ENCODE data around the gene TBX1. TPM values are rescaled to one million over a fixed set of nuclear protein-coding genes. Genes with fewer than 3 reads are reported as not detected.

Gene TBX1
- total RNA-seq, 1 experiment from 2014 or later = 12.8 TPM

GRCh38 chr22:19730655-19731360 is 29.8 kb upstream of the TBX1 start:
- no peak for TF ChIP-seq ATF1 (CRISPR knock-in tag; IDR thresholded peaks at IDR 0.05)
- TF ChIP-seq GABPB1 (CRISPR knock-in tag; IDR thresholded peaks at IDR 0.05) = no peak; the same call in 1 of the 2 replicates
- no peak for TF ChIP-seq TEAD4 (CRISPR knock-in tag; IDR thresholded peaks at IDR 0.05)
- TF ChIP-seq MAX (CRISPR knock-in tag; IDR thresholded peaks at IDR 0.05) = 0 out of 2 replicates have a peak, but pooled peaks have one; percentile 38
- TF ChIP-seq PRRX2 (CRISPR knock-in tag; IDR thresholded peaks at IDR 0.05) = no peak
- TF ChIP-seq ZNF423 (CRISPR knock-in tag; IDR thresholded peaks at IDR 0.05) = 0 out of 2 replicates have a peak, but pooled peaks have one; percentile 3
- peak; percentile 92 for TF ChIP-seq CTCF (IDR thresholded peaks at IDR 0.05)
- TF ChIP-seq FOXP4 (CRISPR knock-in tag; IDR thresholded peaks at IDR 0.05) = no peak
- Mint-ChIP-seq H3K9me3 (no peaks in the 10 kb centered on the region), H3K4me3 (peak overlapping the region; percentile 57), H3K27me3 (ENCODE audit: low read depth) (peaks cover 48% of the 10 kb centered on the region), H3K27ac (no peak overlapping the region), H3K36me3 (no peaks in the 10 kb centered on the region), H3K4me1 (no peaks in the 10 kb centered on the region)
- ATAC-seq (peak; percentile 89), DNase-seq (ENCODE audit: low spot score) (peak; percentile 90)
- POLR2A ChIA-PET = interaction anchor here (0.5 to 1.0 kb wide), 2 partner anchors 84 to 123 kb away, joined by 3 to 4 read pairs; partner anchors contain the start of genes GNB1L and RTL10
- CTCF ChIA-PET = interaction anchor here (0.5 to 4.6 kb wide), 89 partner anchors 8 to 698 kb away, joined by 3 to 155 read pairs (median 5); partner anchors contain the start of genes COMT, TANGO2 and TXNRD2

- ATAC-seq = no peak
- CTCF ChIA-PET = interaction anchor here (0.7 to 4.6 kb wide), 38 partner anchors 10 to 698 kb away, joined by 3 to 155 read pairs (median 8); no protein-coding TSS in a partner anchor
- TF ChIP-seq FOXP1 (CRISPR knock-in tag; IDR thresholded peaks at IDR 0.05; ENCODE audit: borderline replicate concordance) (no peak), USF2 (CRISPR knock-in tag; IDR thresholded peaks at IDR 0.05) (no peak), KAT7 (CRISPR knock-in tag; IDR thresholded peaks at IDR 0.05; ENCODE audit: borderline replicate concordance) (no peak), NFYB (CRISPR knock-in tag; conservative IDR thresholded peaks at IDR 0.05; ENCODE audit: low read depth) (no peak), ZNF416 (CRISPR knock-in tag; IDR thresholded peaks at IDR 0.05) (no peak), CDX4 (CRISPR knock-in tag; IDR thresholded peaks at IDR 0.05; ENCODE audit: borderline replicate concordance) (no peak), ZNF671 (CRISPR knock-in tag; IDR thresholded peaks at IDR 0.05) (no peak), STAT6 (CRISPR knock-in tag; conservative IDR thresholded peaks at IDR 0.05; ENCODE audit: low read depth) (no peak), SMAD3 (CRISPR knock-in tag; IDR thresholded peaks at IDR 0.05; ENCODE audit: borderline replicate concordance) (no peak), NR2C2 (CRISPR knock-in tag; IDR thresholded peaks at IDR 0.05) (no peak)
- H3K4me1 Mint-ChIP-seq = no peaks in the 10 kb centered on the region
- no peaks in the 10 kb centered on the region for H3K36me3 Mint-ChIP-seq
- H3K27ac Mint-ChIP-seq = no peak overlapping the region
- no peak for DNase-seq (ENCODE audit: low spot score)
- peaks cover 40% of the 10 kb centered on the region for H3K27me3 Mint-ChIP-seq (ENCODE audit: low read depth)
- POLR2A ChIA-PET = interaction anchor here (1.0 kb wide), 1 partner anchor 123 kb away, joined by 4 read pairs; the partner anchor contains the start of genes GNB1L and RTL10
- no peak overlapping the region for H3K4me3 Mint-ChIP-seq
- no peaks in the 10 kb centered on the region for H3K9me3 Mint-ChIP-seq
Measured at GRCh38 chr22:19731361-19732135, 29.0 kb upstream of the TBX1 start.

All from WTC11 (cell line).